Stimulated activated CD4-positive, alpha-beta T cell treated with anti-CD3 and anti-CD28 coated beads, Interleukin-2, amount 100 ng/mL, for 4 hours (primary cell): Measurements from ENCODE around the gene KRT33B.
"Not testable (repeated sequence)": the region's sequence is repeated elsewhere in the genome, so short reads cannot be mapped to it uniquely, and the experiment has no call there.

Source experiments
- DNase-seq: peaks from one replicate; pipeline ENCODE4 v3.0.0-alpha.2; 2020; ENCODE audit warnings: low read depth

The KRT33B gene

DNA sequence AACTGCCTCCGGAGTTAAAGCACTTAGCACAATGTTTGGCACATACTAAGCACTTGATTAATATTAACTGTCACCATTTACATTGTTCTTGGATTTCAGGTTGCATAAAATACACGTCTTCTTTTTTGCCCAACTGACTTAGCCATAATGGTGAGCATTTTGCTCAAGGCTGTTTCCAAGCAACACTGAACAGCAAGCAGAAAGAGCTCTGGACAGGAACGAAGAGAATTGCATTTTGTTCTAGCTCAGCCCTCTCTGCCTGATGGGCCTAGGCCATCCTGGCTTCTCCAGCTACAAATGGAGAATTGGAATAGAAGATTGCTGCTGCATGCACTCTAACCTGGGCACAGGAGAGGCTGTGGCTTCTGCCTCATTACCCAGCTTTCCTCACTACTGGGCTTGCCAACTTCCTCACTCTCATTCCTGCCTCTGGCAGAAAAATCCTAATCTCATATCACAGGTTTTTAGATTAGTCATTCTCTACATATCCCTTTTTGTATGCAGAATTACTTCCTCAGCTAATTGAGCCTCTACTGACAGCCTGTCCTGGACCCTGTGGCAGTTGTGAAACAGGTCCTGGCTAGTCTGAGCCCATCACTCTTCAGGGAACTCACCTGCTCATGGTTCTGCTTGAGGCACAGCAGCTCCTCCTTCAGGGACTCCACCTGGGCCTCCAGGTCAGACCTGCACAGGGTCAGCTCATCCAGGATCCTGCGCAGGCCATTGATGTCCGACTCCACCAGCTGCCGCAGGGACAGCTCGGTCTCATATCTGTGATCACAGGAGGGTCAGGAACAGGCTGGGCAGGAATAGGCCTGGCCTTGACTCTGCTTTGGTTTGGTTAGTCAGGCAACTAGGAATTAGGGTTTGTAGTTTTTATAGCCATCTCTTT is 21.5 kb downstream of the KRT33B start:
- no peak for DNase-seq

DNA sequence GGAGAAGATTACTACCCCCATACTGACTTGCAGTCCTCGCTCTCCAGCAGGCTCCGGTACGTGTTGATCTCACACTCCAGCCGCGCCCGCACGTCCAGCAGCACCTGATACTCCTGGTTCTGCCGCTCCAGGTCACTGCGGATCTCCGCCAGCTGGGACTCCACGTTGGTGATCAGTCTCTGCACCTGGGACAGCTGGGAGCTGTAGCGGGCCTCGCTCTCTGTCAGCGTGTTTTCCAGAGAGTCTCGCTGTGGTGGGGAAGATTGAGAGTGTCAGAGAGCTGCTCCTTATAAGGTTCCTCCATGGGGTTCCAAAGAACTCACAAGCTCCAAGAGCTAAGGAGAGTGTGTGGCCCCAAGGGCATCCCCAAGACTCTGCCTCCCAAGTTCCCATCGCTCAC is 23.2 kb downstream of the KRT33B start:
- DNase-seq: not testable (repeated sequence)

DNA sequence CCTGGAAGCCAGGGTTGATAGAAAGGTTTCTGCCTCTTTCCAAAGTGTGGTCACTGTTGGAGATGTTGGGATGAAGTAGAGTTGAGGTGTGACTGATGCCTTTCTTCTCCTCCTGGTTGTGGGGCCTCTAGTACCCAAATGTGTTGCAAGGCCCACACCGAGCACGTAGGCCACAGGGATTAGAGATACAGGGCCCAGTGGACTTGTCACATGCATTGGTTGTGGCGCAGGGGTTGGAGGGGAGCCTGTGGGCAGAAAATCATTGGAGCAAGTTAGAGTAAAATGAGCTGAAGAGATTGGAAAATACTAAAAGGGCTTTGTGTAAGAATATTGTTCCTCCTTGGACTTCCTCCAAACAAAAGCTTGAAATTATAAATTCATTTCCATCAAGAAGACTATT is 23.6 kb downstream of the KRT33B start:
- no peak for DNase-seq

DNA sequence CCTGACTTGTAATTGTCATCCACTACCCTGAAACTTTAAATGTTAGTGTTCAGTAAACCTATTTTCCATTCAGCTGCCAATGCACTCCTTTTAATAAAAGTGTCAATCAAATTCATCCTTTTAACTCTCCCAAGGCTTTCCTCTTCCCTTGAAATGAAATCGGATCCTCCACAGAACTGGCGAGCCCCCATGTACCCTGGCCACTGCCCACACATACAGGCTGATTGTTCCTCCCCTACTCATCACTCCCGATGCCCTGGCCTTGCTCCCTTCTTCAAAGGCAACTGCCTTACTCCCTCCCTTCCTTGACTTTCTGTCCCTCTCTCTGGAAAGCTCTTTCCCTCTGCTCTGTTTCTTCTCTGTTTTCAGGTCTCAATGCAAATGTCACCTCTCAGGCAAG is 26.6 kb downstream of the KRT33B start:
- DNase-seq: no peak

DNA sequence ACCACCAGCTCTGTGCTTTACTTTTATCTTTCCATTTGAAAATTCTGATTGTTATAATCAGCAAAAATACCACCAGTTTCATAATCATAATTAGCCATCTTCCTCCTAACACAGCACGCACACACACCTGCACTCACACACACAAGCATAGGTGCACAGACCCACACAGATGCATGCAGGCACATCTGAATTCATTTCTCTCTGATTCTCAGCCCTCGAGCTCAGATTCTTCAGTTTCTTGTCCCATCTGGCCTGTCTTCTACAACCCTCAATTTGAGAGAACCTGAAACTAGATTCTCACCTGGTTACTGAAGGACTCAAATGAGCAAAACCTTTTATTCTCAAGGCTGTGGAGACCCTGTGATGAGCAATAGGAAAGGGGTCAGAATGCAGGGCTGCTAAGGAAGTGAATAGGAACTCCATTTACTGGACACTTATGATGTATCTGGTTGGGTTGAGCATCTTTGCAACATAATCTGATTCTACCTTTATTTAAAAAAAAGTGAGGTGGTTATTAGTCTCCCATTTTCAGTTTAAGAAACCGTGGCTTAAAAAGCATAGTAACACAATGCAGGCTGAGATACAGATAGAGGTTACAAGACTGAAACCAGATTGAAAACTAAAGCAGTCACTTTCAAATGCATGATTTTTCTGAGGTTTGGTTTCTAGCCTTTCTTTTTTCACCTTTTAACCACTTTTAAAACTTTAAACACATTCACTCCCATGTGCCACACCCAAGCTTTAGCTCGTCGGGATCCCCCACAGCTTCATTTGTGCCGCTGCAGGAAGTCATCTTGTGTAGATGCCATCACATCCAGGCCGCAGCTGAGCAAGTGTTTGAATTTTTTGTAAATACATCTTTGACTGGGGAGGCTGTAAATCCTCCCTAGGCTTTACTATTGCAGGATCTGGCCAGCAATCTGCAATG is 28.4 kb downstream of the KRT33B start:
- peak; percentile 16 for DNase-seq

DNA sequence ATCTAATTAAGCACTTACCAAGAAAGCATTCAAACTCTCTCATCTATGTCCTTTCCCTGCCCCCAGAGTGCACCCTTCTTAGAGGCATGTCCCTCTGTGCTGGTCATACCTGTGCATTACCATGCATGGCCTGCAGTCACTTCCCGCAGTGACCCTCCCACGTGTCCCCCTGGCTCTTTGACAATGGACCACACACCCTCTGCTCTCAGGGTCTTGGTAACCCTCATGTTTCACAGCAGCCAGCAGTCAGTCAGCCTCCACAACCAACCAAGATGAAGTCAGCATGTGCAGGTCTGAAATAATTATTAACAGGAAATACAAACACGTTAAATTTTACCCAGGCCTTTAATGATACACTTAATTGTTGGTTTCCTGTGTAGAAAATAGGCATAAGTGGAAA is 29.1 kb downstream of the KRT33B start:
- DNase-seq: no peak

DNA sequence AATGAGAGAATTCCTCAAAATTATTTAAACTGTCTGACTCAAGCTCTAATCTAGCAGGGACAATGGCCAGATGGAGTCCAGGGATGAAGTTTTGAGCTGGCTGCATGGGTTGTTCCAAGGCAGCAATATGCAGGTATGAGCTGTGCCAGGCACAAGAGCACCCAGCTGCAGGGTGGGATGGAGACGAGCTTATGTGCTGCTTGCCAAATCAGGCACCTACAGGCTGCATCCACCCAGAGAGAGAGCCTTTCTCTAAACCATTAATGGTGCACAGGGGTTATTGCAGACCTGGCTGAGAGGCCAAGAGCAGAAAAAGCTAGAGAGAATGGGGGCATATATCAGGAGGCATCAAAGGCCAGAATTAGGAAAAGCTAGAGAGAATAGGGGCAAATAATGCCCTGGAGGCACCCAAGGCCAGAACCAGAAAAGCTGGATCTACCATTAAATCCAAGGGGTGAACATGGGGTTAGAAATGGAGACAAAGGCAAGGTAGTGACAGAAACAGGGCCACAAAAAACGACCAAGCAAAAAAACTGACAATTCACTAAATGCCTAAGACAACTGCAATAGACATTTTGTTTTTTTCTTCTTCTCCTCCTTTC is 29.9 kb downstream of the KRT33B start:
- no peak for DNase-seq

DNA sequence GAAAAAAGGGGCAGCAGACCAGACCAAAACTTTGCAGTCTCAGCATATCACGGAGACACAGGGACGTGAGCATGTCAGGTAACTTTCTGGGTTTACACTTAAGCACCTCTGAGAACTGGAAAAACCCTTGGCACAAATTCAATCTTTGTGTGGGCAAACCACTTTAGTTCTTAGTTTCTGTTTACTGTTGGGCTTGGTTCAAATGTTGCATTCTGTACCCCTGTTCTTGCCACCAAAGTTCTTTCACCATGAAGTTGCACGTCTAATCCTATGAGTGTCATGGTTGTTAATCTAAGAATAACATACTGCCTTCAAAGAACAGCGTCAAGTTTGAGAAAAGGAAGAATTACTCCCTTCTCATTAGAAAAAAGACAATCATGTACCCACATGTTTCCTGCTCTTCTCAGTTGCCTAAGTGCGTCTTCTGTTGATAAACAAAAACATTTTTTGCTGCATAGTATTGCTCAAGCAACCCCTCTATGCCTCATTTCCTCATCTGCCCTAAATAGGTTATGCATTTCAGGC is 30.6 kb downstream of the KRT33B start:
- DNase-seq: peak; percentile 26

DNA sequence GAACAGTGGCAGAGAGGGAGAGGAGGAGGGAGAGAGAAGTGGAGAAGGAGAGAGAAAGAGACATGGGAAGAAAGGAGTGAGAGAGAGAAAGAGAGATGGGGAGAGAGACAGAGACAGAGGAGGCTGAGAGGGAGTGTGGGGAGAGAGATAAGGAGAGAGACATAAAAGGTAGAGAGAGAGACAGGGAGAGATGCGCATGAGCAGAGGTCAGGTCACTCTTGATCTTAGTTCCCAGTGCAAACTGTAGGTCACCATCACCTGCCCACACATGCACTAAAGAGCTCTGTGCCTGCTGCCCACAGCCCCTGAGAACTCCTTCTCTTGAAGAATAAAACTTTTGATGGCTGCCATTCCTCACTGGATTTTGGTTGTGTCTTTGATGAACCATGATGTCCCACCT is 33.9 kb downstream of the KRT33B start:
- DNase-seq: no peak

DNA sequence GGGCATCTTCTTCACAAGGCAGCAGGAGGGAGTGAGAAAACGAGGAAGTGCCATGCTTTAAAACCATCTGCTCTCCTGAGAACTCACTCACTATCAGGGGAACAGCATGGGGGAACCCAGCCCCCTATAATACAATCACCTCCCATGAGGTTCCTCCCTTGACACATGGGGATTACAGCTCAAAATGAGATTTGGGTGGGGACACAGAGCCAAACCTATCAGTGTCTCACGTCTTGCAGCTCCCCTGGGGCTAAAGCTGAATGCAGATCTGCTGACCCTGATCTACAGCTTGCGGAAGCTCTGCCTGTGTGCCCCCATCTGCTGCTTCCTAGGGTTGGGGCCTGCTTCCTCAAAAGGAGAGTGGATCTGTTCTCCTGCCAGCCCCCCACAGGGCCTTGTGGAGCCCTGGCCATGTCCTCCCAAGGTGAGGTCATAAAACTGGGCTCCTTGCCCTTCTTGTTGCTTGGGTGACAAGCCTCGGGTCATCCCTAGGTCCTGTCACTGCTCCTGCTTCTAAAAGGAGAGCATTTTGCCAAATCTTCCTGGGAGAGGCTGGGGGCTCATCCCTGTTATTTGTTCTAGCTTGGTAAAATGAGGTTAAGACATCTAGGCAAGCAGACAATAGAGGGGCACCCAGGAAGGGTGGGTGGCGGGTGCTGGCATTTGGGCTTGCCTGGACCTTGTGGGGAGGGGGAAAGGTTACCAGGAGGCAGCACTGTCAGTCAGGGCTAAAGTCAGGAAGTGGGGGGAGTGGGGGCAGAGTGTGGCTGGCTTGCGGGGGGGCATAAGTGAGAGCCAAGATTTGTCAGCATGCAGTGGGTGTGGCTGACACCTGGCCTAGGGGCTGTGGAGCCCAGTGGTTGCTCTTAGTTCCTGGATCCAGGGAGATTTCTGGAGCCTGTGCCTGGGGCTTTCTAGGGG is 35.0 kb downstream of the KRT33B start:
- no peak for DNase-seq

DNA sequence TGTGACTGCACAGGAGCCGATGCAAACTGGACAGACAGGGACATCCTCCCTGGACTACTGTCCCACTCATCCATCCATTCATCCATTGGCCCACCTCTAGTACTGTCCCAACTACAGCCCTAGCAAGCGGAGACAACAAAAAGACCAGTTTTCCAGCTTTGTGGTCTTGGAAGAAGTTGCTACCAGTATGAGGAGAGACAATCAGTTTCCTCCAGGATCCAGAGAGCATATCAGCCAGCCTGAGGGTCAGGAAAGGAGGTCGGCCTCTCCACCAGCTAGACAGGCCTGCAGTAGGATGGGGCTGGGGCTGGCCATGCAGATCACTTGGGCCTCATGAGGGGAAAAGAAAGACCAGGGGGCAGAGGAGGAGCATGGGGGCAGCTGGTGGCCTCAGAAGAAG is 35.8 kb downstream of the KRT33B start:
- DNase-seq: no peak

DNA sequence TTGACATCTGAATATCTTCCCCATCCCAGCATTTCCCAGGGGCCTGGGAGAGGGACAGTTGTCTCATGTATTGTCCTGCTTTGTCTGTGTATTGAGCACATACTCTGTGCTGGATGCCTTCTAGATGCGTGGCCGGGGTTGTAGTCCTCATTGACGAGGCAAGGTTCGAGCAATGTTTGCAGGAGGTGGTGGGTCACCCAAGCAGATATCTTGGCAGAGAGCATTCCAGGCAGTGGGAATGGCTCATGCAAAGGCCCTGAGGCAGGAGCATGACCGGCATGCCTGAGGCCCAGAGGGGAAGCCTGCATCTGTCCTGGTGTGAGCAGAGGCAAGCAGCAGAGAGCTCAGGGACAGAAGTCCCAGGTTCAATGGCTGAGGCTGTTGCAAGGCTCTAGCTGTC is 36.5 kb downstream of the KRT33B start:
- DNase-seq: no peak

DNA sequence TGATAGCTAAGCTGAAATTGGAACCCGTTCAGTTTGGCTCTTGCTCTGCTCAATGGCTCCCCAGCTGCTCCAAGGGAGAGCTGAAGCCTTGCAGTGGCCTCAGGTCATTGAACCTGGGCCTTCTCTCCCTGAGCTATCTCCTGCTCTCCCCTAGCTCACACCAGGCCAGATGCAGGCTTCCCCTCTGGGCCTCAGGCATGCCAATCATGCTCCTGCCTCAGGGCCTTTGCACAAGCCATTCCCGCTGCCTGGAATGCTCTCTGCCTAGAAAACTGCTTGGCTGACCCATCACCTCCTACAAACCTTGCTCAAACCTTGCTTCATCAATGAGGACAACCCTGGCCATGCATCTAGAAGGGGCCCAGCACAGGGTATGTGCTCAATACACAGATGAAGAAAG is 37.4 kb downstream of the KRT33B start:
- no peak for DNase-seq

DNA sequence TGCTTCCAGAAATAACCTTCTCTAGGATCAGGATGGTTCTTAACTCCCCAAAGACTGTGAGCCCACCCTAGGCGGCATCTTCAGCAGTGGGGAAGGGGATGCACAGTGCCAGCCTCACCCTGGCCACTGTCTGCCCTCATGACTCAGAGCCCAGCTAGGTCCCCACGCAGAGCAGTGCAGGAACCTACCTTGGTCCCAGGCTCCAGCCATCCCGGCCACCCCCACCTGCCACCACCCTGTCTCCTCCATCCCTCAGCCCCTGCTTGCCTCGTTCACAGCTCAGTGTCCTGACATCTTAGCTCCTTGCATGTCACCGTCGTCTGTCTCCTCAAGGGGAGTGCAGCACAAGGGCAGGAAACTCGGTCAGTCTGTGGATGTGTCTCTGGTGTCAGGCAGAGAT is 38.0 kb downstream of the KRT33B start:
- DNase-seq: no peak

DNA sequence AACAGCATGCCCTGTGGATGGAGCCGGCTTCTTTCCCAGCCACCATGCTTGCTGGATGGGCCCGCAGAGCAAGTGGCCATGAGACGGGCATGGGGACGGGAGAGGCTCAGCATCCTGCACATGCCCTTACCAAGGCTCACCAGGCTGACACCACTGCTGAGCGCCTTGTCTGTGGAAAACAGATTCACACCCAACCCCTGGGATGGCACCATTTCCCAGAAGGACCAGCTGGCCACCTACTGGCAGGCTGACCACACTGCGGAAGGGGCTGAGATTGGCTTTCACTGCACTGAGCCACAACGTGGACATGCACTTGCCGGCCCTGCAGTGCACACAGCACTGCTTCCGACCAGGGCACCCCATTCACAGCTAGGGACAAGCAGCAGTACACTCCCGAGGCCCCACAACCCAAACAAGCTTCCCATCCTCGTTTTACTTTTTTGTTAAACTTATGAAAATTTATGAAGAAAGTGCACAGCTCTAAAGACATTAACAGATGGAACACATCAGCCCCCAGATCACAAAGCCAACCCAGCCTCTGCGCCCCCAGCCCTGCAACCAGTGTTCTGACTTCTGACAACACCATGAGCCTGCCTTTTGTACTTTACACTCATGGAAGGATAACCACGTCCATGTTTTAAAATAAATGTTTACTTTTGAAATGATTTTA is 40.2 kb downstream of the KRT33B start:
- no peak for DNase-seq

DNA sequence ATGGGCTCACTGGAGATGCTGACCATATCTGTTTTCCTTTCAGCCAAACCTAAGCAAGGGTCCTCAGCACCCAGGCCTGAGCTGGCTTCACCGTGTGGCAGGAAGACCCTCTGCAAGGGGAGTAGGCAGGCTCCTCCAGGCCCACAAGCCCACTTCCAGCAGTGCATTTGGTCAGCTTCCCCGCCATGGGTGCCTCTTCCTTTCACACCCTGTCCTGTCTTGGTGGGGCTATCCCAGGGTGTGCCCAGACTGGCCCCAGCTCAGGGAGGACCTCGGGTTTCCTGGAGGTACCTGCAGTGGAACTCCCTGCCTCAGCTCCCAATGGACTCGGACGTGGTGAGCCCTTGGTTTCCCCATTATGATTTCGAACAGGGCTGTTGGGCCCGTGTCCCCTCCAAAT is 41.4 kb downstream of the KRT33B start:
- DNase-seq: no peak

DNA sequence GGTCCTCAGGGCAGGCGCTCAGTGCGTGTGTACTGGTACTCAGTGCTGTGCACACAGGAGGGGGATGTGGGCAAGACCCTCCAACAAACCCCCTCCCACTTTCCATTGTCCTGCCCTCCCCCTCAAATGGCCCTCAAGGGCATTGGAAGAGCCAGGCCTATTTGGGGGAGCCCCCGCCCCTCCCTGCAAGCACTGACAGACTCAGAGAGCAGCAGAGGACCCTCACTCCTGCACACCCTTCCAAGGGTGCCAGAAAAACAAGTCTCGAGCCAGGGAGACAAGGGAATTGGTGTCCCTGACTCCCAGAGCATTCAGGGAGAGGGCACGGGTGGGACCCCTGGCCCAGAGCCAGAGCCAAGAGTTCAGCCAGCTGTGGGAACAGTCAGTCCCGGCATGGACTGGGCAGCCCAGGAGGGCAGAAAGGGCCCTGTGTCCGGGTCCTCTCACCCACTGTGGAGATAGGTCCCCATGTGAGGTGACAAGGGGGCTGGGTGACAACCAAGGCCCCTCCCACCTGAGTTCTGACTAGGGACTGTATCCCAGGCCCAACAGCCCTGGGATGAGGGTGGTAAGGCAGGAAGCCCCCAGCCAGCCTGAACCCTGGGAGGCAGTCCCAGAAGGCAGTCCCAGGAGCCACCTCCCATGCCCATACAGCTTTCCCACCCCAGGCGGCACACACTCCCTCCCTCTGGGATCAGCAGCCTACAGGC is 42.0 kb downstream of the KRT33B start:
- no peak for DNase-seq

DNA sequence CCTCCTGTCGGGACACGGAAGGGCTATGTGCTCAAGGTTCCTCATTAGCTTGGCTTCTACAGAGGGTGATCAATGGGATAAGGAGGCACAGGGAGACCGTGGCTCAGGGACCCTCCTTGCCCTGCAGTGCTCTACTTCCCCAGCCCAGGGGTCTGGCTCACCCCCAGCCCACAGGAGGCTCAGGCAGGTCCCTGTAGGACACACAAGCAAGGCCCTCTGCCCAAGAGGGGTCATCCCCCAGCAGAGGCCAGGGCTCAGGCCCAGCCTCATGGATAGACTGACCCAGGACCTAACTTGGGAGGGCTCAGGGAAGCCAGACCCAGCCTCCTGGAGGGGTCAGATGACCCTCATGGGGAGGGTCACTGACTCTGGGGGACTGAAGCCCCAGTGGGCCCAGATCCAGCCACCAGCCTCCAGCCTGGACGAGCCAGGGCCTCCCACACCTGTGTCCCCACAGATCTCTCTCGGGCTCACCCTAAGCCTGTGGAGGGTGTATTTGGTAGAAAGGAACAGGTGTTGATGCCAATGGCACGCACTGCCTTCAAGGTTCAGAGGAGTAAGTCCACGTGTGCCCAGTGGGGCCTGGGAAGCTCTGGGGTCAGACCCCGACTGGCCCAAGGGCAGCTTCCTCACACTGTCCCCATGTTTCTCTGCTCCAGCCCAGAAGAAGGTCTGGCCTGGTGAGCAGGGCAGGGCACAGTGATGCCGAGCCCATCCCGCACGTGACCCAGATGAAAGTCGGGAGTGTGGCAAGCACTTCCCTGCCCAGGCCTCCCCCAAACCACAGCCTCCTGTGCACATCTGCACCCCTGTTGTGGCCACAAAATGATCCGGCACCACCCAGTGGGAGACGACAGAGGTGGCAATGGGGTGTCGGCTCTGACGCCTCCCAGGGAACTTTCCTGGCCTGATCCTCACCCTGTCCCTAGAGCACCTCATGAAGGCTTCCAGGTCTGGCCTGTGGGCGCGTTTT is 43.2 kb downstream of the KRT33B start:
- no peak for DNase-seq

DNA sequence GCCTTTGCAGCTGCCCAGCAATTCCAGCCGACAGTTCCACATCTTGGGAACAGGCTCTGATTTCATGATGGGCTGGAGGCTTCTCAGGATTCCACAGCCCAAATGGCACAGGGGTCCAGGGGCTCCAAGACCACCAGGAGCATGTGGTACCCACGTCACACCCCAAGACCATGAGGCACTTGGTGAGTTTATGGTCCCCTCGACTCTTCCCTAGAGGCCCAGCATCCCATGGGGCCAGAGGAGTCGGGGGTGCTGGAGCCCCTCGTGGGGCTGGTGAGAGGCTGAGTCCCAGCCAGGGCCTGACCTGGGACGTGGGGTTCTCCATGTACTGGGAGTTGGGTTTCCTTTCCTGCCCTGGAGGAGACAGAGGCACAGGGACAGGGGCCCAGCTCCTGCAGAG is 44.0 kb downstream of the KRT33B start:
- no peak for DNase-seq
